Naive thymus-derived CD4-positive, alpha-beta T cell (primary cell): ENCODE data around the gene ERMAP. TPM values are rescaled to one million over a fixed set of nuclear protein-coding genes. Genes with fewer than 3 reads are reported as not detected.
A peak's percentile ranks its signal among the peaks of the same experiment; 100 is the strongest.

Source experiments
- ATAC-seq: fragments of 150-1000 bp; cut with Tn5 transposase; 2 replicates; pipeline ENCODE4 v1.10.0; 2021; ENCODE audit warnings: mild to moderate bottlenecking, moderate library complexity
- CTCF ChIA-PET: fragments of 350-600 bp; sonication (Branson Sonifier 250); formaldehyde crosslinking; loops from one replicate; lab custom pipeline; 2021; ENCODE audit warnings: antibody characterized with exemption; lab: Charles Lee
- POLR2A ChIA-PET: fragments of 350-600 bp; sonication (Branson Sonifier 250); formaldehyde crosslinking; loops from one replicate; lab custom pipeline; 2021; ENCODE audit warnings: antibody characterized with exemption, inconsistent platforms; lab: Charles Lee
- DNase-seq, 9 donors: peaks; one replicate each; pipeline versions ENCODE4 v3.0.0 to v3.0.0-alpha.2; 2020 to 2022; ENCODE audit warnings: mixed read lengths in 1 of 9
- H3K27ac ChIP-seq: one replicate; pipeline ENCODE4 v1.7.0; 2013; ENCODE audit warnings: mild to moderate bottlenecking, low read depth, low read length, moderate library complexity
- H3K27me3 ChIP-seq, 2 donors: one replicate each; pipeline ENCODE4 v1.7.0; 2013; ENCODE audit warnings: low read length in 2 of 2, mild to moderate bottlenecking in 2 of 2, moderate library complexity in 2 of 2; ENCODE audit not compliant: control insufficient read depth in 2 of 2, insufficient read depth in 2 of 2
- H3K36me3 ChIP-seq, 3 experiments: 1 replicate in 2 of 3; 2 replicates in 1 of 3; pipeline ENCODE4 v1.7.0; 2013; ENCODE audit warnings: low read length in 3 of 3, mild to moderate bottlenecking in 3 of 3, moderate library complexity in 1 of 3; ENCODE audit not compliant: insufficient read depth in 3 of 3, control insufficient read depth in 2 of 3
- H3K4me1 ChIP-seq, 2 donors: one replicate each; pipeline ENCODE4 v1.7.0; 2013; ENCODE audit warnings: low read length in 2 of 2, mild to moderate bottlenecking in 2 of 2, moderate library complexity in 1 of 2; ENCODE audit not compliant: control insufficient read depth in 2 of 2, insufficient read depth in 2 of 2
- H3K4me3 ChIP-seq: 2 replicates; pipeline ENCODE4 v1.7.0; 2013; ENCODE audit warnings: mild to moderate bottlenecking, low read length
- H3K9me3 ChIP-seq, 3 experiments: 1 replicate in 2 of 3; 2 replicates in 1 of 3; pipeline ENCODE4 v1.7.0; 2013; ENCODE audit warnings: low read length in 3 of 3; ENCODE audit not compliant: control insufficient read depth in 2 of 3
- H3K27ac Mint-ChIP-seq, 9 donors: one replicate each; pipeline ENCODE4 v1.8.0; 2020 to 2022; ENCODE audit warnings: mixed read lengths in 9 of 9, mild to moderate bottlenecking in 8 of 9, moderate library complexity in 5 of 9, inconsistent platforms in 2 of 9
- H3K27me3 Mint-ChIP-seq, 5 donors: one replicate each; pipeline ENCODE4 v1.8.0; 2021 to 2022; ENCODE audit warnings: mixed read lengths in 5 of 5, mild to moderate bottlenecking in 1 of 5
- H3K36me3 Mint-ChIP-seq, 5 donors: one replicate each; pipeline ENCODE4 v1.8.0; 2020 to 2022; ENCODE audit warnings: mixed read lengths in 5 of 5, mild to moderate bottlenecking in 3 of 5, inconsistent platforms in 1 of 5
- H3K4me1 Mint-ChIP-seq, 7 donors: one replicate each; pipeline ENCODE4 v1.8.0; 2020 to 2022; ENCODE audit warnings: mixed read lengths in 7 of 7, mild to moderate bottlenecking in 3 of 7, inconsistent platforms in 1 of 7
- H3K4me3 Mint-ChIP-seq, 10 donors: one replicate each; pipeline ENCODE4 v1.8.0; 2020 to 2022; ENCODE audit warnings: mild to moderate bottlenecking in 10 of 10, mixed read lengths in 10 of 10, moderate library complexity in 6 of 10, inconsistent platforms in 2 of 10
- H3K9me3 Mint-ChIP-seq, 11 donors: one replicate each; pipeline ENCODE4 v1.8.0; 2020 to 2022; ENCODE audit warnings: mixed read lengths in 11 of 11, mild to moderate bottlenecking in 4 of 11, inconsistent platforms in 1 of 11, moderate library complexity in 1 of 11
- intact Hi-C, 2 donors: fragments of 100-400 bp; cut with micrococcal nuclease; formaldehyde crosslinking; loops; one replicate each; pipeline ENCODE4 v1.15.1; 2023
- polyA plus RNA-seq, 2 donors: library from polyadenylated mRNA; unstranded; fragments of 300-500 nt; fragmentation: Illumina TruSeq; gene quantifications; one replicate each; pipeline ENCODE4 v1.2.3, GENCODE V29; 2021
- total RNA-seq, 6 experiments: library from RNA in 5 of 6; stranded (reverse) in 5 of 6; gene quantifications; 1 replicate in 5 of 6; 2 replicates in 1 of 6; pipeline ENCODE4 v1.2.3 and lab custom pipeline; 2021 to 2026

Gene ERMAP
- total and polyA plus RNA-seq, 7 experiments from 2014 or later, result 1.9 to 10.3 (median 6.2) TPM

- Mint-ChIP-seq H3K9me3 (no peaks in the 10 kb centered on the region), H3K4me1 (peaks cover 12 to 34% (median 27%) of the 10 kb centered on the region in 7 donors), H3K36me3 (peaks cover 11 to 29% (median 17%) of the 10 kb centered on the region in 5 donors), H3K27ac (peak overlapping the region in 3 of 9 donors; percentile 4 to 38 (median 18)), H3K27me3 (no peaks in the 10 kb centered on the region), H3K4me3 (peak overlapping the region in 9 of 10 donors; percentile 42 to 92 (median 89))
- ChIA-PET CTCF (no interaction called here), POLR2A (interaction anchor here (1.3 to 2.0 kb wide), 2 partner anchors 17 to 31 kb away, joined by 7 read pairs; partner anchors contain the start of genes C1orf50 and P3H1)
- Histone ChIP-seq H3K27ac (no peak overlapping the region), H3K9me3 (no peaks in the 10 kb centered on the region), H3K4me3 (peak overlapping the region; percentile 56), H3K27me3 (no peaks in the 10 kb centered on the region), H3K36me3 (peaks cover 0 to 17% (median 0%) of the 10 kb centered on the region in 3 experiments), H3K4me1 (peaks cover 5 to 12% of the 10 kb centered on the region in 2 donors)
- no peak for ATAC-seq
- intact Hi-C loops, result loop anchor here in 1 of 2 donors (2.0 kb wide), 1 partner anchor 32 kb away; the partner anchor contains the start of genes ERMAP and SVBP
- no peak for DNase-seq
These were observed 32.4 kb upstream of the ERMAP start for GRCh38 chr1:42784547-42784945.

- Histone ChIP-seq H3K4me3 (peak within 1 kb of the TSS; percentile 56), H3K27ac (peak within 1 kb of the TSS; percentile 29), H3K4me1 (peaks cover 5 to 12% of the 10 kb centered on the region in 2 donors), H3K9me3 (no peaks in the 10 kb centered on the region), H3K27me3 (no peaks in the 10 kb centered on the region), H3K36me3 (peaks cover 0 to 12% (median 0%) of the 10 kb centered on the region in 3 experiments)
- peak; percentile 83 for ATAC-seq
- H3K27ac Mint-ChIP-seq, result peak within 1 kb of the TSS; percentile 35 to 87 (median 65)
- ChIA-PET CTCF (no interaction called here), POLR2A (interaction anchor here (2.0 kb wide), 1 partner anchor 18 kb away, joined by 7 read pairs; the partner anchor contains the start of genes C1orf50 and P3H1)
- H3K27me3 Mint-ChIP-seq, result no peaks in the 10 kb centered on the region
- H3K9me3 Mint-ChIP-seq, result no peaks in the 10 kb centered on the region
- intact Hi-C loops, result loop anchor here in 1 of 2 donors (1.0 to 2.0 kb wide), 2 partner anchors 18 to 32 kb away; partner anchors contain the start of genes C1orf50, ERMAP, P3H1 and SVBP
- peak; percentile 30 to 53 (median 45) for DNase-seq
- H3K4me3 Mint-ChIP-seq, result peak within 1 kb of the TSS; percentile 85 to 92 (median 89)
- H3K4me1 Mint-ChIP-seq, result peaks cover 12 to 34% (median 25%) of the 10 kb centered on the region in 7 donors
- peaks cover 11 to 25% (median 14%) of the 10 kb centered on the region in 5 donors for H3K36me3 Mint-ChIP-seq
These were observed 31.8 kb upstream of the ERMAP start, which contains the start of gene TMEM269 for GRCh38 chr1:42784946-42785693. Gene TMEM269, plus strand, starts transcription at chr1:42784991. Its CDS starts 4,903 bp downstream, at chr1:42789894.

- H3K4me3 Mint-ChIP-seq, result peak overlapping the region; percentile 85 to 92 (median 89)
- peaks cover 5 to 19% (median 6%) of the 10 kb centered on the region in 5 donors for H3K36me3 Mint-ChIP-seq
- DNase-seq (no peak), ATAC-seq (no peak)
- no peak overlapping the region for H3K27ac ChIP-seq
- peaks cover 0 to 5% (median 0%) of the 10 kb centered on the region in 3 experiments for H3K36me3 ChIP-seq
- ChIA-PET POLR2A (interaction anchor here (2.0 kb wide), 1 partner anchor 19 kb away, joined by 7 read pairs; the partner anchor contains the start of genes C1orf50 and P3H1), CTCF (no interaction called here)
- H3K4me1 Mint-ChIP-seq, result peaks cover 12 to 28% (median 22%) of the 10 kb centered on the region in 7 donors
- no peak overlapping the region for H3K4me3 ChIP-seq
- H3K27me3 ChIP-seq, result no peaks in the 10 kb centered on the region
- no peaks in the 10 kb centered on the region for H3K9me3 ChIP-seq
- intact Hi-C loops, result no loop called here
- H3K4me1 ChIP-seq, result peaks cover 5 to 12% of the 10 kb centered on the region in 2 donors
- H3K27ac Mint-ChIP-seq, result peak overlapping the region in 6 of 9 donors; percentile 47 to 87 (median 72)
- no peaks in the 10 kb centered on the region for H3K27me3 Mint-ChIP-seq
- H3K9me3 Mint-ChIP-seq, result no peaks in the 10 kb centered on the region
These were observed 30.8 kb upstream of the ERMAP start for GRCh38 chr1:42786097-42786496.

- H3K36me3 ChIP-seq, result no peaks in the 10 kb centered on the region
- ATAC-seq, result no peak
- POLR2A ChIA-PET, result interaction anchor here (0.5 kb wide), 1 partner anchor 71 kb away, joined by 3 read pairs; no protein-coding TSS in a partner anchor
These were observed 28.9 kb upstream of the ERMAP start for GRCh38 chr1:42788021-42788420.

GRCh38 chr1:42793824-42794223, 23.1 kb upstream of the ERMAP start:
- intact Hi-C loops, result no loop called here
- POLR2A ChIA-PET, result no interaction called here
- Histone ChIP-seq H3K9me3 (no peaks in the 10 kb centered on the region), H3K27ac (no peak overlapping the region), H3K27me3 (no peaks in the 10 kb centered on the region), H3K36me3 (no peaks in the 10 kb centered on the region), H3K4me3 (no peak overlapping the region), H3K4me1 (no peaks in the 10 kb centered on the region)
- H3K36me3 Mint-ChIP-seq, result no peaks in the 10 kb centered on the region
- H3K27ac Mint-ChIP-seq, result no peak overlapping the region
- DNase-seq (no peak), ATAC-seq (no peak)
- H3K4me3 Mint-ChIP-seq, result no peak overlapping the region
- H3K27me3 Mint-ChIP-seq, result peaks cover 0 to 13% (median 0%) of the 10 kb centered on the region in 5 donors
- no peaks in the 10 kb centered on the region for H3K4me1 Mint-ChIP-seq
- CTCF ChIA-PET, result interaction anchor here (0.6 kb wide), 1 partner anchor 25 kb away, joined by 5 read pairs; no protein-coding TSS in a partner anchor
- no peaks in the 10 kb centered on the region for H3K9me3 Mint-ChIP-seq

More at GRCh38 chr1:42788021-42788420, 28.9 kb upstream of the ERMAP start:
- H3K27me3 ChIP-seq, result no peaks in the 10 kb centered on the region
- Mint-ChIP-seq H3K4me1 (peaks cover 12 to 27% (median 21%) of the 10 kb centered on the region in 7 donors), H3K27ac (no peak overlapping the region), H3K27me3 (no peaks in the 10 kb centered on the region), H3K4me3 (no peak overlapping the region), H3K9me3 (no peaks in the 10 kb centered on the region), H3K36me3 (peaks cover 0 to 15% (median 0%) of the 10 kb centered on the region in 5 donors)
- H3K4me3 ChIP-seq, result no peak overlapping the region
- no peaks in the 10 kb centered on the region for H3K9me3 ChIP-seq
- no peak for DNase-seq
- intact Hi-C loops, result no loop called here
- H3K4me1 ChIP-seq, result peaks cover 5 to 12% of the 10 kb centered on the region in 2 donors
- no peak overlapping the region for H3K27ac ChIP-seq
- CTCF ChIA-PET, result interaction anchor here (0.7 kb wide), 1 partner anchor 1527 kb away, joined by 3 read pairs; no protein-coding TSS in a partner anchor

GRCh38 chr1:42797414-42797813, 19.5 kb upstream of the ERMAP start:
- intact Hi-C loops, result no loop called here
- Mint-ChIP-seq H3K4me3 (no peak overlapping the region), H3K27me3 (peaks cover 0 to 16% (median 0%) of the 10 kb centered on the region in 5 donors), H3K36me3 (peaks cover 0 to 4% (median 0%) of the 10 kb centered on the region in 5 donors), H3K9me3 (no peaks in the 10 kb centered on the region), H3K4me1 (no peaks in the 10 kb centered on the region), H3K27ac (no peak overlapping the region)
- no peaks in the 10 kb centered on the region for H3K27me3 ChIP-seq
- DNase-seq (no peak), ATAC-seq (no peak)
- ChIA-PET POLR2A (no interaction called here), CTCF (no interaction called here)
- no peaks in the 10 kb centered on the region for H3K4me1 ChIP-seq
- no peaks in the 10 kb centered on the region for H3K9me3 ChIP-seq
- H3K27ac ChIP-seq, result no peak overlapping the region
- no peak overlapping the region for H3K4me3 ChIP-seq
- no peaks in the 10 kb centered on the region for H3K36me3 ChIP-seq
